Measurements from ENCODE around the gene C1QL2. TPM values are rescaled to one million over a fixed set of nuclear protein-coding genes. Genes with fewer than 3 reads are reported as not detected.

The C1QL2 gene
- total RNA-seq, 1 experiment from 2014 or later: 1.5 TPM

DNA sequence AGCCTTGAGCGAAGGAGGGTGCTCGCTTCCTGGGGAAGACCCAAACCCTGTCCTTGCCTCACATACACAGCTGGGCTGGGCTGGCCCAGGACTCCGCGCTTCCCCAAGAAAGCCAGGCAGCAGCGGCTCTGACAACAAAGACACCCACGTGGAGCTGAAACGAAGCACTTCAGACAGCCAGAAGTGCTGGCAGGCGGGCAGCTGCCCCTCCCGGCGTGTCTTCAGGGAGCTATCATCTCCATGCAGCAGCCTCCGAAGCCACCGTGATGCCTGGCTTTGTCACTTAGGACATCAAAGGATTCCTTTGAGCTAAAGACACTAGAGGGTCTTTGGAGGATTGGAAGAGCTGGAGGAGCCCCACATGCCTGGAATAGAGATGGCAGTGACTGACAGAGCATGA, 35.2 kb downstream of the C1QL2 start:
- DNase-seq (ENCODE audit: low spot score): no peak
- intact Hi-C loops (cut with micrococcal nuclease; ENCODE audit: unreplicated experiment): no loop called here
- BruUV-seq (replicated peaks): no TSS peak
- Histone ChIP-seq H3K27me3 (replicated peaks; ENCODE audit: insufficient read depth, low read depth, low read length, poor library complexity) (peaks cover 5% of the 10 kb centered on the region), H3K27ac (ENCODE audit: low read depth, low read length, poor library complexity, severe bottlenecking) (no peak overlapping the region), H3K4me3 (ENCODE audit: low read depth, low read length, poor library complexity, severe bottlenecking) (no peak overlapping the region), H3K36me3 (ENCODE audit: insufficient read depth, low read length, poor library complexity, severe bottlenecking) (no peaks in the 10 kb centered on the region), H3K9me3 (ENCODE audit: low read depth, low read length, poor library complexity, severe bottlenecking) (no peaks in the 10 kb centered on the region), H3K4me1 (ENCODE audit: insufficient read depth, low read length, poor library complexity, severe bottlenecking) (no peaks in the 10 kb centered on the region)
- ChIA-PET POLR2A (ENCODE audit: low non-redundant PET) (no interaction called here), CTCF (no interaction called here)
- TF ChIP-seq CTCF (conservative IDR thresholded peaks at IDR 0.05; ENCODE audit: low read depth, low read length): no peak
- no peak for TF ChIP-seq EZH2 (IDR thresholded peaks at IDR 0.05; ENCODE audit: borderline replicate concordance, low read depth, low read length, poor library complexity, severe bottlenecking)

DNA sequence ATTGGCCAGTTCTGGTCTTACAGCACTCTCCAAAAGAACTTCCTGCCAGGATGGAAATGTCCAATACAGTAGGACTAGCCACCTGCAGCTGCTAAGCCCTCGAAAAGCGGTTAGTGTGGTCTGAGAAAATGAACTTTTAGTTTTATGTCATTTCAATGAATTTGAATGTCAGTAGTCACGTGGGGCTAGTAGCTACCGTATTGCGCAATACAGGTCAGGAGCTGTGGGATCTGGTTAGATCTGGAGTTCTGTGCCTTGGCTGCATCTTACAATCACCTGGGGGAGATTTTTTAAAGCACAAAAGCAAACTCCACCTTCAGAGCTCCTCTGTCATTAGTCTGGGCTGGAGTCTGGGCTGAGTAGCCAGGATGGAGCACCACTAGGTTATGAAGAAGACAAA, 35.9 kb downstream of the C1QL2 start:
- no peak for DNase-seq (ENCODE audit: low spot score)
- Histone ChIP-seq H3K4me1 (ENCODE audit: insufficient read depth, low read length, poor library complexity, severe bottlenecking) (no peaks in the 10 kb centered on the region), H3K4me3 (ENCODE audit: low read depth, low read length, poor library complexity, severe bottlenecking) (no peak overlapping the region), H3K36me3 (ENCODE audit: insufficient read depth, low read length, poor library complexity, severe bottlenecking) (no peaks in the 10 kb centered on the region), H3K9me3 (ENCODE audit: low read depth, low read length, poor library complexity, severe bottlenecking) (no peaks in the 10 kb centered on the region), H3K27ac (ENCODE audit: low read depth, low read length, poor library complexity, severe bottlenecking) (no peak overlapping the region), H3K27me3 (replicated peaks; ENCODE audit: insufficient read depth, low read depth, low read length, poor library complexity) (peaks cover 5% of the 10 kb centered on the region)
- intact Hi-C loops (cut with micrococcal nuclease; ENCODE audit: unreplicated experiment): no loop called here
- BruUV-seq (replicated peaks): no TSS peak
- CTCF ChIA-PET: no interaction called here
- POLR2A ChIA-PET (ENCODE audit: low non-redundant PET): no interaction called here
- TF ChIP-seq EZH2 (IDR thresholded peaks at IDR 0.05; ENCODE audit: borderline replicate concordance, low read depth, low read length, poor library complexity, severe bottlenecking) (no peak), CTCF (conservative IDR thresholded peaks at IDR 0.05; ENCODE audit: low read depth, low read length) (no peak)

GRCh38 chr2:119119999-119120756, 38.4 kb downstream of the C1QL2 start:
- BruUV-seq (replicated peaks): no TSS peak
- no peak for DNase-seq (ENCODE audit: low spot score)
- Histone ChIP-seq H3K9me3 (ENCODE audit: low read depth, low read length, poor library complexity, severe bottlenecking) (no peaks in the 10 kb centered on the region), H3K36me3 (ENCODE audit: insufficient read depth, low read length, poor library complexity, severe bottlenecking) (no peaks in the 10 kb centered on the region), H3K4me3 (ENCODE audit: low read depth, low read length, poor library complexity, severe bottlenecking) (no peak overlapping the region), H3K27ac (ENCODE audit: low read depth, low read length, poor library complexity, severe bottlenecking) (no peak overlapping the region), H3K27me3 (replicated peaks; ENCODE audit: insufficient read depth, low read depth, low read length, poor library complexity) (peaks cover 8% of the 10 kb centered on the region), H3K4me1 (ENCODE audit: insufficient read depth, low read length, poor library complexity, severe bottlenecking) (no peaks in the 10 kb centered on the region)
- ChIA-PET CTCF (no interaction called here), POLR2A (ENCODE audit: low non-redundant PET) (no interaction called here)
- intact Hi-C loops (cut with micrococcal nuclease; ENCODE audit: unreplicated experiment): loop anchor here (10.0 kb wide), 1 partner anchor 225 kb away; no protein-coding TSS in a partner anchor
- TF ChIP-seq EZH2 (IDR thresholded peaks at IDR 0.05; ENCODE audit: borderline replicate concordance, low read depth, low read length, poor library complexity, severe bottlenecking) (no peak), CTCF (conservative IDR thresholded peaks at IDR 0.05; ENCODE audit: low read depth, low read length) (no peak)

All from A673 (cell line).